ENCODE data around the gene COQ8A. TPM values are rescaled to one million over a fixed set of nuclear protein-coding genes. Genes with fewer than 3 reads are reported as not detected.

COQ8A gene
- total RNA-seq, 1 experiment from 2014 or later, result 35.3 TPM

DNA sequence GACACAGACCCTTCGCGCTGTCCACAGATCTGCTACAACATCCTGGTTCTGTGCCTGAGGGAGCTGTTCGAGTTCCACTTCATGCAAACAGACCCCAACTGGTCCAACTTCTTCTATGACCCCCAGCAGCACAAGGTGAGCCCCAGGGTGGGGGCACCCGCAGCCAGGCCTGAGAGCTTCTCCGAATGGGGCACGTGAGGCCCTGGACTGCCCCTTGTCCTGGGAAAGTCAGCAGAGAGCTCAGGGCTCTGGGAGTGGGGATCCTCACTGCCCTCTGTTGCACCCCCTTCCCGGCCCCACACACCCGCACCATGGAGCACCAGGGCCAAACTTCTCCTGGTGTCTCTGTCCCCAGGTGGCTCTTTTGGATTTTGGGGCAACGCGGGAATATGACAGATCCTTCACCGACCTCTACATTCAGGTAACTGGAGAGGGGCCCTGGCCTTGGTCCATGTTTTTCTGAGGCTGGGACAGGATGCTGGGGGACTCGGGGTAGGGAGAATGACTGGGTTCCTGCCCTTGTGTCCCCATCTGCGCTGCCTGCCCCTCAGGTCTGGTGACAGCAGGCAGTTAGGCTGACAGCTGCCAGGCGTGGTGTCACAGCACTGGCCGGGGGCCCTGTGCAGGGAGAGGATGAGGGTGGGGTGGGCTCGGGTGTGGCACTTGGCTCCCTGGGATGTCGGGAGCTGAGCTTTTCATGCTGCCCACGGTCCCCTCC lies 44.6 kb downstream of the COQ8A start (continued):
- no peak for TF ChIP-seq TCF7L2 (IDR thresholded peaks at IDR 0.05; ENCODE audit: borderline replicate concordance, extremely low read depth, insufficient read depth, insufficient read length)
- TF ChIP-seq FOSL1 (IDR thresholded peaks at IDR 0.05; ENCODE audit: low read depth), result no peak
- TF ChIP-seq SIN3A (IDR thresholded peaks at IDR 0.05; ENCODE audit: low read depth), result no peak

GRCh38 chr1:226985239-226985838 lies 45.2 kb downstream of the COQ8A start:
- Histone ChIP-seq H3K79me2 (ENCODE audit: insufficient read depth, low read length) (no peaks in the 10 kb centered on the region), H4K20me1 (ENCODE audit: insufficient read depth) (no peaks in the 10 kb centered on the region), H3K4me1 (ENCODE audit: control insufficient read depth in 1 of 2, insufficient read depth in 2 of 2, low read length in 2 of 2) (no peaks in the 10 kb centered on the region), H3K9me2 (ENCODE audit: insufficient read depth) (no peaks in the 10 kb centered on the region), H3K27ac (ENCODE audit: low read depth, low read length) (no peak overlapping the region), H3K9ac (ENCODE audit: low read length) (no peak overlapping the region), H3K9me3 (ENCODE audit: control insufficient read depth in 1 of 2, insufficient read depth in 1 of 2, low read depth in 1 of 2, low read length in 2 of 2) (no peaks in the 10 kb centered on the region), H3K27me3 (ENCODE audit: insufficient read depth, low read length) (no peaks in the 10 kb centered on the region), H3K4me2 (ENCODE audit: low read length) (no peak overlapping the region), H2AFZ (ENCODE audit: low read depth, low read length, poor library complexity, severe bottlenecking) (no peak overlapping the region), H3K36me3 (ENCODE audit: control insufficient read depth in 1 of 2, insufficient read depth in 2 of 2, low read length in 2 of 2) (no peaks in the 10 kb centered on the region), H3K4me3 (replicated peaks in 1 of 2; ENCODE audit: low read depth in 1 of 2, low read length in 2 of 2) (no peak overlapping the region)
- RAD21 ChIA-PET (ENCODE audit: low non-redundant PET in 1 of 2, low total read pairs in 2 of 2, uncharacterized antibody in 2 of 2, unreplicated experiment in 2 of 2), result no interaction called here
- no peak for TF ChIP-seq ZNF274 (IDR thresholded peaks at IDR 0.05; ENCODE audit: low read depth, low read length)
- no peak for TF ChIP-seq MAX (IDR thresholded peaks at IDR 0.05)
- TF ChIP-seq EGR1 (IDR thresholded peaks at IDR 0.05; ENCODE audit: low read depth), result no peak
- TF ChIP-seq, protein P1, sequence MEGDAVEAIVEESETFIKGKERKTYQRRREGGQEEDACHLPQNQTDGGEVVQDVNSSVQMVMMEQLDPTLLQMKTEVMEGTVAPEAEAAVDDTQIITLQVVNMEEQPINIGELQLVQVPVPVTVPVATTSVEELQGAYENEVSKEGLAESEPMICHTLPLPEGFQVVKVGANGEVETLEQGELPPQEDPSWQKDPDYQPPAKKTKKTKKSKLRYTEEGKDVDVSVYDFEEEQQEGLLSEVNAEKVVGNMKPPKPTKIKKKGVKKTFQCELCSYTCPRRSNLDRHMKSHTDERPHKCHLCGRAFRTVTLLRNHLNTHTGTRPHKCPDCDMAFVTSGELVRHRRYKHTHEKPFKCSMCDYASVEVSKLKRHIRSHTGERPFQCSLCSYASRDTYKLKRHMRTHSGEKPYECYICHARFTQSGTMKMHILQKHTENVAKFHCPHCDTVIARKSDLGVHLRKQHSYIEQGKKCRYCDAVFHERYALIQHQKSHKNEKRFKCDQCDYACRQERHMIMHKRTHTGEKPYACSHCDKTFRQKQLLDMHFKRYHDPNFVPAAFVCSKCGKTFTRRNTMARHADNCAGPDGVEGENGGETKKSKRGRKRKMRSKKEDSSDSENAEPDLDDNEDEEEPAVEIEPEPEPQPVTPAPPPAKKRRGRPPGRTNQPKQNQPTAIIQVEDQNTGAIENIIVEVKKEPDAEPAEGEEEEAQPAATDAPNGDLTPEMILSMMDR (IDR thresholded peaks at IDR 0.05 in 2 of 3, conservative IDR thresholded peaks at IDR 0.05 in 1 of 3; ENCODE audit: borderline replicate concordance in 1 of 3, insufficient read depth in 1 of 3, low read depth in 2 of 3, low read length in 2 of 3), result no peak
- no peak for TF ChIP-seq POLR2AphosphoS5 (IDR thresholded peaks at IDR 0.05; ENCODE audit: low read depth, low read length)
- no peak for TF ChIP-seq CEBPB (IDR thresholded peaks at IDR 0.05; ENCODE audit: low read depth)
- no peak for TF ChIP-seq YY1 (IDR thresholded peaks at IDR 0.05; ENCODE audit: extremely low read depth, insufficient replicate concordance, low read depth, low read length)
- no peak for TF ChIP-seq FOSL1 (IDR thresholded peaks at IDR 0.05; ENCODE audit: low read depth)
- no peak for TF ChIP-seq SP1 (IDR thresholded peaks at IDR 0.05; ENCODE audit: low read depth)
- TF ChIP-seq JUND (IDR thresholded peaks at IDR 0.05), result no peak
- TF ChIP-seq SIN3A (IDR thresholded peaks at IDR 0.05; ENCODE audit: low read depth), result no peak
- TF ChIP-seq TCF7L2 (IDR thresholded peaks at IDR 0.05; ENCODE audit: borderline replicate concordance, extremely low read depth, insufficient read depth, insufficient read length), result no peak
- TF ChIP-seq, protein P2, sequence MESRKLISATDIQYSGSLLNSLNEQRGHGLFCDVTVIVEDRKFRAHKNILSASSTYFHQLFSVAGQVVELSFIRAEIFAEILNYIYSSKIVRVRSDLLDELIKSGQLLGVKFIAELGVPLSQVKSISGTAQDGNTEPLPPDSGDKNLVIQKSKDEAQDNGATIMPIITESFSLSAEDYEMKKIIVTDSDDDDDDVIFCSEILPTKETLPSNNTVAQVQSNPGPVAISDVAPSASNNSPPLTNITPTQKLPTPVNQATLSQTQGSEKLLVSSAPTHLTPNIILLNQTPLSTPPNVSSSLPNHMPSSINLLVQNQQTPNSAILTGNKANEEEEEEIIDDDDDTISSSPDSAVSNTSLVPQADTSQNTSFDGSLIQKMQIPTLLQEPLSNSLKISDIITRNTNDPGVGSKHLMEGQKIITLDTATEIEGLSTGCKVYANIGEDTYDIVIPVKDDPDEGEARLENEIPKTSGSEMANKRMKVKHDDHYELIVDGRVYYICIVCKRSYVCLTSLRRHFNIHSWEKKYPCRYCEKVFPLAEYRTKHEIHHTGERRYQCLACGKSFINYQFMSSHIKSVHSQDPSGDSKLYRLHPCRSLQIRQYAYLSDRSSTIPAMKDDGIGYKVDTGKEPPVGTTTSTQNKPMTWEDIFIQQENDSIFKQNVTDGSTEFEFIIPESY (IDR thresholded peaks at IDR 0.05; ENCODE audit: extremely low read depth, insufficient replicate concordance, low read length), result no peak
- TF ChIP-seq CBX3 (IDR thresholded peaks at IDR 0.05; ENCODE audit: low read depth), result no peak
- TF ChIP-seq ATF3 (IDR thresholded peaks at IDR 0.05), result no peak
- TF ChIP-seq ELF1 (IDR thresholded peaks at IDR 0.05; ENCODE audit: borderline replicate concordance, low read depth), result no peak
- TF ChIP-seq RAD21 (IDR thresholded peaks at IDR 0.05; ENCODE audit: low read depth), result no peak
- intact Hi-C loops (cut with micrococcal nuclease), result no loop called here
- DNase-seq (ENCODE audit: low read depth, low spot score) (no peak), ATAC-seq (no peak)
- POLR2A ChIA-PET, result no interaction called here
- BruUV-seq (replicated peaks), result no TSS peak
- CTCF ChIA-PET, result no interaction called here
